H1 (cell line): ENCODE data around the gene ARHGEF7.

Source experiments
- CHD1 ChIP-seq: IDR thresholded peaks from 2 replicates; pipeline ENCODE4 v1.6.1; 2012; ENCODE audit warnings: low read depth, low read length, improper control_type of control experiment
- EGR1 ChIP-seq: IDR thresholded peaks from 2 replicates; pipeline ENCODE4 v1.6.1; 2011; ENCODE audit warnings: low read depth, low read length, borderline replicate concordance
- JUND ChIP-seq: IDR thresholded peaks from 2 replicates; pipeline ENCODE4 v1.6.1; 2011; ENCODE audit warnings: mild to moderate bottlenecking, improper control_type of control experiment, low read length
- POLR2A ChIP-seq, 2 experiments: IDR thresholded peaks; 1 replicate in 1 of 2; 2 replicates in 1 of 2; pipeline ENCODE4 v1.6.1; 2011; ENCODE audit warnings: low read depth in 2 of 2, low read length in 2 of 2, mild to moderate bottlenecking in 2 of 2; ENCODE audit errors: control extremely low read depth in 1 of 2
- POLR2AphosphoS5 ChIP-seq: IDR thresholded peaks from 2 replicates; pipeline ENCODE4 v1.6.1; 2011; ENCODE audit warnings: low read depth, low read length
- RAD21 ChIP-seq, 2 experiments: IDR thresholded peaks in 1 of 2; conservative IDR thresholded peaks in 1 of 2; 2 replicates each; pipeline ENCODE4 v1.6.1; 2011; ENCODE audit warnings: low read depth in 2 of 2, low read length in 2 of 2, improper control_type of control experiment in 1 of 2, inconsistent platforms in 1 of 2, mild to moderate bottlenecking in 1 of 2, moderate library complexity in 1 of 2
- RXRA ChIP-seq: IDR thresholded peaks from 2 replicates; pipeline ENCODE4 v1.6.1; 2011; ENCODE audit warnings: low read depth, mild to moderate bottlenecking, low read length, moderate library complexity; ENCODE audit not compliant: insufficient read depth
- TAF1 ChIP-seq: IDR thresholded peaks from 2 replicates; pipeline ENCODE4 v1.6.1; 2011; ENCODE audit warnings: mild to moderate bottlenecking, low read depth, low read length
- TF ChIP-seq, protein P1 (sequence below), 3 experiments: IDR thresholded peaks; 1 replicate in 2 of 3; 2 replicates in 1 of 3; pipeline versions ENCODE4 v1.5.1 to v1.6.1; 2011; ENCODE audit warnings: low read length in 3 of 3, mild to moderate bottlenecking in 3 of 3, inconsistent platforms in 2 of 3, low read depth in 1 of 3, moderate library complexity in 1 of 3; ENCODE audit not compliant: insufficient read depth in 1 of 3; ENCODE audit errors: control extremely low read depth in 1 of 3
- TF ChIP-seq, protein P2 (sequence below): IDR thresholded peaks from 2 replicates; pipeline ENCODE4 v1.6.1; 2011; ENCODE audit warnings: low read depth, mild to moderate bottlenecking, low read length; ENCODE audit not compliant: insufficient read depth
- TF ChIP-seq, protein P3 (sequence below): IDR thresholded peaks from 2 replicates; pipeline ENCODE4 v1.6.1; 2012; ENCODE audit warnings: inconsistent platforms

DNA sequence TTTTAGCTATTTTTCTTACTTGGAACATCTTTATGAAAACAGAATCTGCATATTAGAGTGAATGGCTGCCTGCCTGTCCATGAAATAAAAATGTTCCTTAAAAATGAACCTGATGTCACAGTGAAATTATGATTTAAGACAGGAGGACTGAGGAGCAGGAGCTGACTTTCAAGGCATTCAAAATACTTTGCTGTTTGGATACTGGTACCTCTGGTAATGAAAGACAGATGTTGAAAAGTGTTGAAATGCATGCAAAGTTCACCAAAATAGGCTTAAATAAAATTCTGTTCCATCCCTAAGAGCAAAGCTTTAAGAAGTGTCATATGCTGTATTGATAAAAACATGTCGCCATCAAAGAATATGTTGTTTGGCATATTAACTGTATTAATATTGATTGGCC is 1.7 kb downstream of the ARHGEF7 start:
- no peak for TF ChIP-seq POLR2A (IDR thresholded peaks at IDR 0.05; ENCODE audit: control extremely low read depth in 1 of 2, low read depth in 2 of 2, low read length in 2 of 2)
- TF ChIP-seq, protein P1, sequence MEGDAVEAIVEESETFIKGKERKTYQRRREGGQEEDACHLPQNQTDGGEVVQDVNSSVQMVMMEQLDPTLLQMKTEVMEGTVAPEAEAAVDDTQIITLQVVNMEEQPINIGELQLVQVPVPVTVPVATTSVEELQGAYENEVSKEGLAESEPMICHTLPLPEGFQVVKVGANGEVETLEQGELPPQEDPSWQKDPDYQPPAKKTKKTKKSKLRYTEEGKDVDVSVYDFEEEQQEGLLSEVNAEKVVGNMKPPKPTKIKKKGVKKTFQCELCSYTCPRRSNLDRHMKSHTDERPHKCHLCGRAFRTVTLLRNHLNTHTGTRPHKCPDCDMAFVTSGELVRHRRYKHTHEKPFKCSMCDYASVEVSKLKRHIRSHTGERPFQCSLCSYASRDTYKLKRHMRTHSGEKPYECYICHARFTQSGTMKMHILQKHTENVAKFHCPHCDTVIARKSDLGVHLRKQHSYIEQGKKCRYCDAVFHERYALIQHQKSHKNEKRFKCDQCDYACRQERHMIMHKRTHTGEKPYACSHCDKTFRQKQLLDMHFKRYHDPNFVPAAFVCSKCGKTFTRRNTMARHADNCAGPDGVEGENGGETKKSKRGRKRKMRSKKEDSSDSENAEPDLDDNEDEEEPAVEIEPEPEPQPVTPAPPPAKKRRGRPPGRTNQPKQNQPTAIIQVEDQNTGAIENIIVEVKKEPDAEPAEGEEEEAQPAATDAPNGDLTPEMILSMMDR (IDR thresholded peaks at IDR 0.05; ENCODE audit: control extremely low read depth in 1 of 3, insufficient read depth in 1 of 3, low read depth in 1 of 3, low read length in 3 of 3), result no peak
- TF ChIP-seq, protein P2, sequence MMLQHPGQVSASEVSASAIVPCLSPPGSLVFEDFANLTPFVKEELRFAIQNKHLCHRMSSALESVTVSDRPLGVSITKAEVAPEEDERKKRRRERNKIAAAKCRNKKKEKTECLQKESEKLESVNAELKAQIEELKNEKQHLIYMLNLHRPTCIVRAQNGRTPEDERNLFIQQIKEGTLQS, result no peak
- TF ChIP-seq EGR1, result no peak
- no peak for TF ChIP-seq JUND
- TF ChIP-seq RAD21 (IDR thresholded peaks at IDR 0.05 in 1 of 2, conservative IDR thresholded peaks at IDR 0.05 in 1 of 2; ENCODE audit: low read depth in 2 of 2, low read length in 2 of 2), result no peak
- no peak for TF ChIP-seq CHD1
- TF ChIP-seq TAF1, result no peak
- no peak for TF ChIP-seq POLR2AphosphoS5
- TF ChIP-seq, protein P3, sequence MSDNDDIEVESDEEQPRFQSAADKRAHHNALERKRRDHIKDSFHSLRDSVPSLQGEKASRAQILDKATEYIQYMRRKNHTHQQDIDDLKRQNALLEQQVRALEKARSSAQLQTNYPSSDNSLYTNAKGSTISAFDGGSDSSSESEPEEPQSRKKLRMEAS, result no peak
- no peak for TF ChIP-seq RXRA
